K562 (cell line): Measurements from ENCODE around the gene MSRB2. TPM values are rescaled to one million over a fixed set of nuclear protein-coding genes. Genes with fewer than 3 reads are reported as not detected.

Experiments
- ATAC-seq: fragments of 200-7000 bp; cut with Tn5 transposase; 3 replicates; pipeline ENCODE4 v1.9.1; 2020; ENCODE audit warnings: moderate library complexity
- BruUV-seq: library from RNA; stranded (reverse); fragments of 400-500 nt; replicated peaks from 2 replicates; lab custom pipeline; 2021; lab: Mats Ljungman, UMichigan
- CTCF ChIA-PET: fragments of 300-600 bp; formaldehyde crosslinking; extraction: SDS; loops from one replicate; lab custom pipeline; 2021; ENCODE audit warnings: low intra/inter-chr PET ratio; lab: Yijun Ruan, JAX
- POLR2A ChIA-PET: fragments of 300-600, 350-650 bp; sonication (Branson Sonifier 250); formaldehyde crosslinking; extraction: SDS; loops from one replicate; lab custom pipeline; 2021; ENCODE audit warnings: antibody characterized with exemption, inconsistent platforms; lab: Yijun Ruan, JAX
- DNase-seq, 4 experiments: peaks; one replicate each; pipeline versions ENCODE4 v3.0.0 to v3.0.0-alpha.2; 2011 to 2018; ENCODE audit warnings: low spot score in 3 of 4, mixed read lengths in 3 of 4; ENCODE audit errors: extremely low read depth in 1 of 4
- FAIRE-seq: peaks from 2 replicates; lab custom pipeline; 2011; peaks lifted over from hg19 to GRCh38; lab: Jason Lieb, UNC
- H2AFZ ChIP-seq: 2 replicates; pipeline ENCODE4 v1.6.0; 2011; ENCODE audit warnings: low read depth, low read length, control low read depth, inconsistent platforms
- H3K27ac ChIP-seq: fragments of 200-600 bp; 3 replicates; pipeline ENCODE4 v1.8.0; 2011; ENCODE audit warnings: low read depth, mild to moderate bottlenecking, control low read depth, inconsistent platforms, low read length, moderate library complexity, mixed read lengths; ENCODE audit errors: extremely low read depth
- H3K27me3 ChIP-seq, 2 experiments: fragments of 300-600 bp in 1 of 2; 2 replicates in 1 of 2; 3 replicates in 1 of 2; pipeline versions ENCODE4 v1.6.0 to v1.8.0; 2011; ENCODE audit warnings: inconsistent platforms in 2 of 2, low read length in 2 of 2, mild to moderate bottlenecking in 1 of 2, mixed read lengths in 1 of 2, moderate library complexity in 1 of 2; ENCODE audit not compliant: control insufficient read depth in 2 of 2, insufficient read depth in 2 of 2
- H3K36me3 ChIP-seq: fragments of 300-600 bp; 3 replicates; pipeline ENCODE4 v1.8.0; 2011; ENCODE audit warnings: mild to moderate bottlenecking, low read length, inconsistent platforms; ENCODE audit not compliant: control insufficient read depth, insufficient read depth
- H3K4me1 ChIP-seq, 2 experiments: fragments of 200-600 bp in 1 of 2; replicated peaks in 1 of 2; 2 replicates in 1 of 2; 3 replicates in 1 of 2; pipeline versions ENCODE4 v1.5.1 to v1.8.0; 2011; ENCODE audit warnings: inconsistent platforms in 2 of 2, low read length in 2 of 2, mild to moderate bottlenecking in 1 of 2, mixed read lengths in 1 of 2, moderate library complexity in 1 of 2; ENCODE audit not compliant: control insufficient read depth in 2 of 2, insufficient read depth in 2 of 2
- H3K4me2 ChIP-seq: 2 replicates; pipeline ENCODE4 v1.6.1; 2011; ENCODE audit warnings: low read length, control low read depth, inconsistent platforms, mixed read lengths; ENCODE audit not compliant: insufficient read depth
- H3K4me3 ChIP-seq: fragments of 200-600 bp; sonication (generic), shearing (Covaris generic); 2 replicates; pipeline ENCODE4 v1.5.1; 2016; ENCODE audit warnings: control low read depth, inconsistent platforms
- H3K79me2 ChIP-seq: fragments of 200-600 bp; 3 replicates; pipeline ENCODE4 v1.8.0; 2011; ENCODE audit warnings: low read length, inconsistent platforms; ENCODE audit not compliant: control insufficient read depth, insufficient read depth
- H3K9ac ChIP-seq, 2 experiments: 2 replicates each; pipeline versions ENCODE4 v1.6.0 to v1.6.1; 2011; ENCODE audit warnings: low read depth in 2 of 2, low read length in 2 of 2, control low read depth in 1 of 2, inconsistent platforms in 1 of 2, mild to moderate bottlenecking in 1 of 2, mixed read lengths in 1 of 2; ENCODE audit not compliant: insufficient read depth in 1 of 2
- H3K9me1 ChIP-seq: one replicate; pipeline ENCODE4 v1.6.0; 2011; ENCODE audit warnings: inconsistent platforms, mild to moderate bottlenecking, low read length, moderate library complexity; ENCODE audit not compliant: control insufficient read depth, insufficient read depth
- H3K9me3 ChIP-seq: replicated peaks from 2 replicates; pipeline ENCODE4 v1.5.1; 2011; ENCODE audit warnings: low read depth, low read length, inconsistent platforms; ENCODE audit not compliant: control insufficient read depth, insufficient read depth
- H4K20me1 ChIP-seq: replicated peaks from 2 replicates; pipeline ENCODE4 v1.6.1; 2011; ENCODE audit warnings: low read length, inconsistent platforms, mixed read lengths; ENCODE audit not compliant: control insufficient read depth, insufficient read depth
- ATF3 ChIP-seq, 2 experiments: fragments of 450-650 bp in 1 of 2; sonication (generic) in 1 of 2; formaldehyde crosslinking in 1 of 2; IDR thresholded peaks in 1 of 2; conservative IDR thresholded peaks in 1 of 2; 2 replicates each; pipeline versions ENCODE4 v1.6.1 to v1.8.1; 2016 to 2023; ENCODE audit warnings: mild to moderate bottlenecking in 2 of 2, moderate library complexity in 2 of 2, inconsistent platforms in 1 of 2, missing genetic modification reagents in 1 of 2
- CHD1 ChIP-seq: fragments of 200-600 bp; sonication (generic); IDR thresholded peaks from one replicate; pipeline ENCODE4 v1.6.1; 2012; ENCODE audit warnings: mild to moderate bottlenecking, moderate library complexity, low read length, inconsistent platforms
- HES1 ChIP-seq: fragments of 450-650 bp; IDR thresholded peaks from 2 replicates; pipeline ENCODE4 v1.6.1; 2016; ENCODE audit warnings: low read depth, mild to moderate bottlenecking, moderate library complexity
- IFI16 ChIP-seq: fragments of 250-450 bp; sonication (Bioruptor Pico); IDR thresholded peaks from 2 replicates; pipeline ENCODE4 v2.1.2; 2022; ENCODE audit warnings: mild to moderate bottlenecking, inconsistent platforms
- KLF1 ChIP-seq: fragments of 450-650 bp; IDR thresholded peaks from 2 replicates; pipeline ENCODE4 v1.6.1; 2016; ENCODE audit warnings: missing genetic modification characterization, missing compliant biosample characterization
- NR2C2 ChIP-seq, 2 experiments: fragments of 200-800 bp in 1 of 2; sonication (Bioruptor generic) in 1 of 2; sonication (generic) in 1 of 2; formaldehyde crosslinking in 1 of 2; IDR thresholded peaks; 2 replicates each; pipeline versions ENCODE4 v1.6.1 to v1.8.0; 2016 to 2022; ENCODE audit warnings: mild to moderate bottlenecking in 1 of 2, missing compliant biosample characterization in 1 of 2, missing genetic modification characterization in 1 of 2, missing genetic modification reagents in 1 of 2
- RBM34 ChIP-seq: fragments of 200-400 bp; formaldehyde crosslinking; IDR thresholded peaks from 2 replicates; pipeline ENCODE4 v1.6.1; 2018; ENCODE audit warnings: low read length, borderline replicate concordance; ENCODE audit not compliant: insufficient read depth
- SAFB2 ChIP-seq: fragments of 200-400 bp; formaldehyde crosslinking; IDR thresholded peaks from 2 replicates; pipeline ENCODE4 v1.6.1; 2018; ENCODE audit warnings: borderline replicate concordance, low read length, low read depth, moderate library complexity; ENCODE audit not compliant: severe bottlenecking
- THAP12 ChIP-seq: fragments of 250-450 bp; sonication (Bioruptor Pico); IDR thresholded peaks from 2 replicates; pipeline ENCODE4 v1.9.0; 2021; ENCODE audit warnings: mild to moderate bottlenecking, inconsistent platforms
- TRIM25 ChIP-seq: fragments of 450-650 bp; IDR thresholded peaks from 2 replicates; pipeline ENCODE4 v1.7.0; 2016; ENCODE audit warnings: borderline replicate concordance
- ZNF395 ChIP-seq: fragments of 200-800 bp; sonication (Bioruptor generic); IDR thresholded peaks from 2 replicates; pipeline ENCODE4 v1.6.1; 2017; ENCODE audit warnings: missing genetic modification characterization, missing compliant biosample characterization
- WGBS: fragments of 100-300 bp; shearing (Covaris generic); methylation state at CpG from one replicate; pipeline ENCODE4 v1.1.6; 2016; ENCODE audit warnings: low coverage, mixed read lengths; ENCODE audit not compliant: insufficient coverage; ENCODE audit errors: missing lambda C conversion rate; 5-methylcytosine and 5-hydroxymethylcytosine counted together
- in situ Hi-C: fragments of 300-500 bp; cut with MboI; formaldehyde crosslinking; loops from 4 replicates; pipeline ENCODE4 v1.15.0; 2018; ENCODE audit warnings: inconsistent platforms, mixed read lengths
- intact Hi-C: fragments of 100-400 bp; cut with micrococcal nuclease; formaldehyde crosslinking; loops from 2 replicates; pipeline ENCODE4 v1.14.2; 2022
- polyA plus RNA-seq, 8 experiments: library from polyadenylated mRNA; depleted of rRNA in 4 of 8; stranded (reverse) in 5 of 8; unstranded in 3 of 8; fragments of >200 nt; fragmentation: Nextera tagmentation in 2 of 8; fragmentation: Illumina TruSeq in 1 of 8; extraction: Ambion mirVana in 2 of 8; extraction: Trizol in 1 of 8; gene quantifications; 2 replicates each; pipeline versions ENCODE4 v1.2.1 to v1.2.3, GENCODE V29; 2011 to 2014; ENCODE audit warnings: inconsistent platforms in 1 of 8, missing spikeins in 1 of 8
- total RNA-seq, 7 experiments: library from RNA; depleted of rRNA in 6 of 7; stranded (reverse); fragments of >200 nt in 6 of 7; fragmentation: Illumina TruSeq in 2 of 7; extraction: Trizol in 2 of 7; gene quantifications; 2 replicates each; pipeline versions ENCODE4 v1.2.1 to v1.2.3, GENCODE V29; 2011 to 2021; ENCODE audit warnings: low replicate concordance in 1 of 7

MSRB2 gene
- total and polyA plus RNA-seq, 9 of the 15 experiments (the other 6 are each of a cell fraction or from before 2014, with no cell fraction given): 1.5 to 22.3 (median 5.9) TPM

GRCh38 chr10:23095966-23096801 lies 805 bp downstream of the MSRB2 start:
- Histone ChIP-seq H4K20me1 (no peaks in the 10 kb centered on the region), H3K4me1 (peaks cover 14 to 21% of the 10 kb centered on the region in 2 experiments; a peak in 4 of 5 replicates), H3K4me3 (peak overlapping the region; percentile 87), H3K36me3 (no peaks in the 10 kb centered on the region), H3K27ac (peak overlapping the region; percentile 87), H2AFZ (peak overlapping the region; percentile 76), H3K27me3 (no peaks in the 10 kb centered on the region), H3K9me1 (no peaks in the 10 kb centered on the region), H3K79me2 (peaks cover 18% of the 10 kb centered on the region), H3K9me3 (no peaks in the 10 kb centered on the region; the same call in 1 of the 2 replicates), H3K4me2 (peak overlapping the region; percentile 91), H3K9ac (peak overlapping the region; percentile 85 to 94)
- BruUV-seq: no TSS peak
- 26% methylated on average over 16 of the region's 21 CpGs for WGBS
- FAIRE-seq (no peak), ATAC-seq (peak; percentile 81), DNase-seq (peak in 2 of 4 experiments; percentile 39 to 57)
- in situ Hi-C loops (no loop called here), intact Hi-C loops (no loop called here)
- CTCF ChIA-PET: interaction anchor here (0.6 kb wide), 1 partner anchor 1617 kb away, joined by 3 read pairs; no protein-coding TSS in a partner anchor
- POLR2A ChIA-PET: interaction anchor here (1.0 to 1.9 kb wide), 3 partner anchors 9 to 33 kb away, joined by 3 to 7 read pairs (median 4); no protein-coding TSS in a partner anchor
- no peak for TF ChIP-seq TRIM25
- TF ChIP-seq SAFB2: no peak
- no peak for TF ChIP-seq HES1
- TF ChIP-seq RBM34: no peak
- TF ChIP-seq KLF1 (tag): no peak
- TF ChIP-seq IFI16: no peak
- TF ChIP-seq THAP12: no peak
- no peak for TF ChIP-seq CHD1
- peak; percentile 18; the same call in 1 of the 2 replicates for TF ChIP-seq ZNF395 (CRISPR knock-in tag)
- TF ChIP-seq NR2C2 (CRISPR knock-in tag; IDR thresholded peaks at IDR 0.05): no peak
- peak; percentile 81 for TF ChIP-seq NR2C2 (tag; IDR thresholded peaks at IDR 0.05)
- TF ChIP-seq ATF3 (IDR thresholded peaks at IDR 0.05): no peak
- TF ChIP-seq ATF3 (CRISPR knock-in tag; conservative IDR thresholded peaks at IDR 0.05): no peak
